Breast epithelium (tissue), 4 donors: ENCODE measurements around the gene LRRFIP2. TPM values are rescaled to one million over a fixed set of nuclear protein-coding genes. Genes with fewer than 3 reads are reported as not detected.

Experiments
- DNase-seq, 2 donors: peaks; one replicate each; pipeline ENCODE4 v3.0.0-alpha.2; 2019; ENCODE audit warnings: low spot score in 2 of 2
- H3K27ac ChIP-seq, 2 donors: fragments of 200-600 bp; sonication (generic) in 1 of 2; one replicate each; pipeline ENCODE4 v1.5.1; 2016 to 2019; ENCODE audit warnings: mild to moderate bottlenecking in 1 of 2
- H3K27me3 ChIP-seq, 2 donors: fragments of 200-600 bp; sonication (generic) in 1 of 2; one replicate each; pipeline versions ENCODE4 v1.5.1 to v1.6.0; 2017 to 2019; ENCODE audit warnings: control low read depth in 1 of 2, mild to moderate bottlenecking in 1 of 2
- H3K36me3 ChIP-seq: fragments of 200-600 bp; one replicate; pipeline ENCODE4 v1.5.1; 2019
- H3K4me1 ChIP-seq, 2 donors: fragments of 200-600 bp; sonication (generic); one replicate each; pipeline ENCODE4 v1.5.1; 2016 to 2019; ENCODE audit warnings: control low read depth in 1 of 2
- H3K4me3 ChIP-seq, 3 donors: fragments of 200-600 bp; sonication (generic); 1 replicate in 2 of 3; 2 replicates in 1 of 3; pipeline ENCODE4 v1.5.1; 2016 to 2019; ENCODE audit warnings: mild to moderate bottlenecking in 3 of 3, moderate library complexity in 2 of 3
- H3K9me3 ChIP-seq, 2 donors: fragments of 200-600 bp; sonication (generic) in 1 of 2; one replicate each; pipeline ENCODE4 v1.5.1; 2016 to 2019; ENCODE audit warnings: control low read depth in 1 of 2
- POLR2A ChIP-seq: fragments of 450-650 bp; IDR thresholded peaks from one replicate; pipeline ENCODE4 v1.6.1; 2016; ENCODE audit warnings: antibody characterized with exemption, mild to moderate bottlenecking, moderate library complexity
- POLR2AphosphoS5 ChIP-seq, 3 donors: sonication (generic); formaldehyde crosslinking; IDR thresholded peaks; one replicate each; pipeline ENCODE4 v1.6.1; 2017; ENCODE audit warnings: antibody characterized with exemption in 3 of 3
- intact Hi-C: fragments of 100-400 bp; cut with DNase I; formaldehyde crosslinking; loops from one replicate; pipeline ENCODE4 v1.15.1; 2023; ENCODE audit warnings: low total_unique reads
- total RNA-seq, 3 donors: library from RNA; depleted of rRNA; stranded (reverse); fragments of >200 nt; gene quantifications; one replicate each; pipeline ENCODE4 v1.1.0, GENCODE V29; 2016
- TF ChIP-seq, protein P1 (sequence below), 3 donors: fragments of 450-650 bp; IDR thresholded peaks; one replicate each; pipeline ENCODE4 v1.5.1; 2016 to 2017; ENCODE audit warnings: antibody characterized with exemption in 3 of 3, mild to moderate bottlenecking in 3 of 3, moderate library complexity in 3 of 3

LRRFIP2 gene
- total RNA-seq, 3 donors from 2014 or later, result 50.2 to 65.9 (median 65.9) TPM

- TF ChIP-seq, protein P1, sequence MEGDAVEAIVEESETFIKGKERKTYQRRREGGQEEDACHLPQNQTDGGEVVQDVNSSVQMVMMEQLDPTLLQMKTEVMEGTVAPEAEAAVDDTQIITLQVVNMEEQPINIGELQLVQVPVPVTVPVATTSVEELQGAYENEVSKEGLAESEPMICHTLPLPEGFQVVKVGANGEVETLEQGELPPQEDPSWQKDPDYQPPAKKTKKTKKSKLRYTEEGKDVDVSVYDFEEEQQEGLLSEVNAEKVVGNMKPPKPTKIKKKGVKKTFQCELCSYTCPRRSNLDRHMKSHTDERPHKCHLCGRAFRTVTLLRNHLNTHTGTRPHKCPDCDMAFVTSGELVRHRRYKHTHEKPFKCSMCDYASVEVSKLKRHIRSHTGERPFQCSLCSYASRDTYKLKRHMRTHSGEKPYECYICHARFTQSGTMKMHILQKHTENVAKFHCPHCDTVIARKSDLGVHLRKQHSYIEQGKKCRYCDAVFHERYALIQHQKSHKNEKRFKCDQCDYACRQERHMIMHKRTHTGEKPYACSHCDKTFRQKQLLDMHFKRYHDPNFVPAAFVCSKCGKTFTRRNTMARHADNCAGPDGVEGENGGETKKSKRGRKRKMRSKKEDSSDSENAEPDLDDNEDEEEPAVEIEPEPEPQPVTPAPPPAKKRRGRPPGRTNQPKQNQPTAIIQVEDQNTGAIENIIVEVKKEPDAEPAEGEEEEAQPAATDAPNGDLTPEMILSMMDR (IDR thresholded peaks at IDR 0.05), result no peak
- TF ChIP-seq POLR2AphosphoS5 (IDR thresholded peaks at IDR 0.05) (no peak), POLR2A (no peak)
- no peak overlapping the region for H3K27ac ChIP-seq
- no peak for DNase-seq
- no peaks in the 10 kb centered on the region for H3K4me1 ChIP-seq
- H3K4me3 ChIP-seq, result no peak overlapping the region
- no peaks in the 10 kb centered on the region for H3K27me3 ChIP-seq
- H3K36me3 ChIP-seq, result no peaks in the 10 kb centered on the region
- H3K9me3 ChIP-seq, result no peaks in the 10 kb centered on the region
- intact Hi-C loops, result no loop called here
Observed at GRCh38 chr3:37099469-37099868, 74.9 kb downstream of the LRRFIP2 start.

GRCh38 chr3:37098884-37099283 lies 75.5 kb downstream of the LRRFIP2 start:
- H3K27me3 ChIP-seq, result no peaks in the 10 kb centered on the region
- H3K4me1 ChIP-seq, result no peaks in the 10 kb centered on the region
- no peaks in the 10 kb centered on the region for H3K36me3 ChIP-seq
- no peak for TF ChIP-seq POLR2AphosphoS5 (IDR thresholded peaks at IDR 0.05)
- TF ChIP-seq, protein P1 (IDR thresholded peaks at IDR 0.05), result no peak
- TF ChIP-seq POLR2A, result no peak
- H3K27ac ChIP-seq, result no peak overlapping the region
- H3K9me3 ChIP-seq, result no peaks in the 10 kb centered on the region
- no peak overlapping the region for H3K4me3 ChIP-seq
- no peak for DNase-seq
- intact Hi-C loops, result no loop called here

GRCh38 chr3:37097776-37098175 lies 76.6 kb downstream of the LRRFIP2 start:
- Histone ChIP-seq H3K36me3 (no peaks in the 10 kb centered on the region), H3K27me3 (no peaks in the 10 kb centered on the region), H3K4me3 (no peak overlapping the region), H3K9me3 (no peaks in the 10 kb centered on the region), H3K27ac (no peak overlapping the region), H3K4me1 (no peaks in the 10 kb centered on the region)
- no peak for DNase-seq
- intact Hi-C loops, result no loop called here
- TF ChIP-seq POLR2AphosphoS5 (IDR thresholded peaks at IDR 0.05) (no peak), POLR2A (no peak)
- TF ChIP-seq, protein P1 (IDR thresholded peaks at IDR 0.05), result no peak

- H3K9me3 ChIP-seq, result no peaks in the 10 kb centered on the region
- no peaks in the 10 kb centered on the region for H3K4me1 ChIP-seq
- no peaks in the 10 kb centered on the region for H3K36me3 ChIP-seq
- intact Hi-C loops, result no loop called here
- H3K27me3 ChIP-seq, result no peaks in the 10 kb centered on the region
- no peak for TF ChIP-seq POLR2AphosphoS5 (IDR thresholded peaks at IDR 0.05)
- TF ChIP-seq POLR2A, result no peak
- TF ChIP-seq, protein P1 (IDR thresholded peaks at IDR 0.05), result no peak
- no peak for DNase-seq
- H3K4me3 ChIP-seq, result no peak overlapping the region
- no peak overlapping the region for H3K27ac ChIP-seq
Observed at GRCh38 chr3:37096975-37097374, 77.4 kb downstream of the LRRFIP2 start.

GRCh38 chr3:37096288-37096687 lies 78.1 kb downstream of the LRRFIP2 start:
- no peak overlapping the region for H3K27ac ChIP-seq
- H3K4me1 ChIP-seq, result no peaks in the 10 kb centered on the region
- no peaks in the 10 kb centered on the region for H3K36me3 ChIP-seq
- TF ChIP-seq POLR2AphosphoS5 (IDR thresholded peaks at IDR 0.05), result no peak
- TF ChIP-seq, protein P1 (IDR thresholded peaks at IDR 0.05), result no peak
- TF ChIP-seq POLR2A, result no peak
- no peak for DNase-seq
- H3K9me3 ChIP-seq, result no peaks in the 10 kb centered on the region
- no peak overlapping the region for H3K4me3 ChIP-seq
- intact Hi-C loops, result no loop called here
- no peaks in the 10 kb centered on the region for H3K27me3 ChIP-seq
